GM19372 (cell line): Measurements from ENCODE around the gene CDH13.

ENCODE experiments used
- ATAC-seq: cut with Tn5 transposase; IDR thresholded peaks from one replicate; pipeline ENCODE4 v1.9.1; 2021; ENCODE audit warnings: mild to moderate bottlenecking, low read depth, moderate library complexity; ENCODE audit not compliant: unreplicated experiment

The CDH13 gene

GRCh38 chr16:82979406-82980111 is 352.8 kb downstream of the CDH13 start:
- no peak for ATAC-seq

DNA sequence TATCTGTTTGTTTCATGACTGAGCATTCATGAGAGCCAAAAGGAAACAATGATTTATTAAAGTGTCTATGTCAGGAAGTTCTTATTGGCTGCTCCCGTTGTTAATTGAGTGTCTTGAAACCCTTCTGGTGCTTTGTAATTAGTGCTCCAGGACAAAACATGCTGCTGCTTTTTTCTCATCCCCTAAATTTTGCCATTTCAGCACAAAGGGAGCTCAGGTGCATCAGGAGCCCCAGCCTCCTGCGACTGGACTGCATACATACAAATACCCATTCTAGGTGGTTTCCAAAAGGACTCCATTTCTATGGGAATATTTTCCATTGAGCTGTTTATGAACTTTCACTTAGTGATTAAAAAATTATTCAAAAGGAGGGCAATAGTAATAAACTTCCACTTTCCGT is 354.0 kb downstream of the CDH13 start:
- no peak for ATAC-seq

GRCh38 chr16:82987767-82988166 is 361.0 kb downstream of the CDH13 start:
- no peak for ATAC-seq

DNA sequence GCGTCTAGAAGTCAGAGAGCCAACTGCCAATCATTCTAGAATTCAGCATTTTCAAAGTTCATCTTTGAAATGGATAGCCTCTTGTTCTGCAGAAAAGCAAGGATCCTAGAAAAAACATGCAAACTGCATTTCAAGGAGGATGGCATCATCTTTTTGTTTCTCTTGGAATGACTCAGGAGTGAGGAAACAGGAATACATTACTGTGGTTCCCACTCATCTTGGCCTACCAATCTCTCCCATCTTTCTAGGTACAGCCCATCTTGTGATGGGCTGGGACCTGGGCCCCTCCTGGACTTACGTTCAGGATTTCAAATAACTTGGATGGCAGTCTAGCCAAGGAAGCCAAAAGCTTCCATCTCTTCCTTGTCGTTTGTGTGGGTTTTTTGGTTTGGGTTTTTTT is 363.4 kb downstream of the CDH13 start:
- ATAC-seq: no peak

DNA sequence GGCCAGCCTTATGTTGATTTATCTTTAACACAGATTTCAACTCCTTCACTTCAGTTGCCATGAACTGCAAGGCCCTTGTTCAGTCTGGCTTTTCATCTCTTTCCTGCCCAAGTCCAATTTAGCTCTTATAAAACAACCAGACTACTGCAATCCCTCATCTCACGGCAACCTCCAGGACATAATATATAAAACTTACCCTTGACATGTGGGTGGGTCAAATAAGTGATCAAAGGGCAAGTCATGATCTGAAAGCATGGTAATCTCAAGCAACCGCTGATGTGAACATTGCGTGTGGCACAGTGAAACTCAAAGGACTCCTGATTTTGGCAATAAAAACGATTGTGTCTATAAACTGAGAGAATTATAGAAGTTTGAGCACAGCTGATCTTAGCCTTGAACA is 364.6 kb downstream of the CDH13 start:
- no peak for ATAC-seq

- ATAC-seq: no peak
These were observed 365.4 kb downstream of the CDH13 start for GRCh38 chr16:82991966-82992675.

DNA sequence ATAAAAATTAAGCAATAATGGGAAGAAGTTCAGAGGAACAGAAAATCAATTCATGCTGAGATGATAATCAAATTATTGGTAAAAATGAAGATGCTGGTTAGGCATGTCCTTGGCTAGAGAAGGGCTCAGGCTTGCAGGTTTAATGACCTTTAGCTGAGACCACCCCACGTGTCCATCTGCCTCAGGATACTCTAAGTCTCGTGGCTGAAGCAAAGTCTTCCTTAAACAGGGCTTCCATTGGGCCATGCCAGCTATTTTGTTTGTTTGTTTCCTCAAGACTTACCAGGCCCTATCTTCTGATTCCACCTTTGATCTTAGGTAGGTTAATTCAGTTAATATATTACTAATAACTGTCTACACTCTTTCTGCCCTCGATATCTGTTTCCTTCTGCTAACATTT is 366.0 kb downstream of the CDH13 start:
- no peak for ATAC-seq

GRCh38 chr16:82993415-82993814 is 366.6 kb downstream of the CDH13 start:
- ATAC-seq: no peak

GRCh38 chr16:82993926-82994325 is 367.2 kb downstream of the CDH13 start:
- no peak for ATAC-seq

DNA sequence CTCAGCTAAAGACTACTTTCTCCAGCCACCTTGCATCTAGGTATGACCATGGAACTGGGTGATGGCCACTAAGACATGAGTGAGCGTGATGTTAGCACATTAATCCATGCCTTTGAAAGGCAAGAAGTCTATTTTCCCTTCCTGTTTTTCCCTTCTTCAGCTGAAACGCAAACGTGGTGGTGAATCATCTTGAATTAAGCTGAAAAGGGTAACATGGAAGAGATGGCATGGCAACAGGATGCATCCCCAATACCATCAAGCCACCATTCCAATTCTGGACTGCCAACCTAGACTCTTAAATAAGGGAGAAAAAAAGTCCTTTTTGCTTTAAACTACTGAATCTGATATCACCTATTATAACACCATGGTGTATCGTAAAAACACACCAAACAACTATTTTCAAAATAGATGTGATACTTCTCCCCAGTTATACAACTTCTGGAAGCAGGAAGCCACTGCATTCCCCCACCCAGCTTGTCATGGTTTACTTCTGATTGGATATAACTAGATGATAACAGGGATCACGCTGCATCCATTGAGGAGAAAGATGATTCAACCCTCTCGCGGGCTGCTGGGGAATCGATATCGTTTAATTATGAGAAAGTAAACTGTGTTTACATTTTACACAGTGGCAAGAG is 368.6 kb downstream of the CDH13 start:
- no peak for ATAC-seq

DNA sequence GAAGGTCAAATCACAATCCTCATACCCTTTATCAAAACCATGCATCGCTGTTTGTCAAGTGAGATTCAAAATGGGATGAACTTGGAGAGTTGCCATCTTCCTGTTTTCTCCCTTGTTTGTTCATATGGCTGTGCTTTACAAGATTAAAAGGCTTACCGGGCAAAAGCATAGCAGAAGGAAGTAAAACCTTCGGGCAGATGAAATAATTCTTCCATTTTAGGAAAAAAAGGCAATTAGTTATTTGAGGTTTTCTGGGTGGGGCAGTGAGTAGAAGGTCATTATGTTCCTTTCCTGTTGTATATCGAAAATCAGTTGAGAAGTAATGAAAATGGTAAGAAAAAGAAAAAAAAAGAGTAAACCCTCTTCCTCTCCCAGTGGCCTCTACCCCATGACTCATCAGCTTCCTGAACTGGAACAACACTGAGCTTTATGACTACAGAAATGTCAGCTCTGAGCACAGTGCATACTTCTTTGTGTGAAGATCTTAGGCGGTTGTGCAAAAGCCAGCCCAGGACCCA is 369.2 kb downstream of the CDH13 start:
- no peak for ATAC-seq

- ATAC-seq: no peak
These were observed 370.0 kb downstream of the CDH13 start for GRCh38 chr16:82996814-82997213.

GRCh38 chr16:82999711-83000110 is 372.9 kb downstream of the CDH13 start:
- no peak for ATAC-seq

- ATAC-seq: no peak
These were observed 375.9 kb downstream of the CDH13 start for GRCh38 chr16:83002351-83003334.

- ATAC-seq: no peak
These were observed 378.3 kb downstream of the CDH13 start for GRCh38 chr16:83004868-83005652.

GRCh38 chr16:83005653-83006160 is 378.9 kb downstream of the CDH13 start:
- ATAC-seq: no peak

DNA sequence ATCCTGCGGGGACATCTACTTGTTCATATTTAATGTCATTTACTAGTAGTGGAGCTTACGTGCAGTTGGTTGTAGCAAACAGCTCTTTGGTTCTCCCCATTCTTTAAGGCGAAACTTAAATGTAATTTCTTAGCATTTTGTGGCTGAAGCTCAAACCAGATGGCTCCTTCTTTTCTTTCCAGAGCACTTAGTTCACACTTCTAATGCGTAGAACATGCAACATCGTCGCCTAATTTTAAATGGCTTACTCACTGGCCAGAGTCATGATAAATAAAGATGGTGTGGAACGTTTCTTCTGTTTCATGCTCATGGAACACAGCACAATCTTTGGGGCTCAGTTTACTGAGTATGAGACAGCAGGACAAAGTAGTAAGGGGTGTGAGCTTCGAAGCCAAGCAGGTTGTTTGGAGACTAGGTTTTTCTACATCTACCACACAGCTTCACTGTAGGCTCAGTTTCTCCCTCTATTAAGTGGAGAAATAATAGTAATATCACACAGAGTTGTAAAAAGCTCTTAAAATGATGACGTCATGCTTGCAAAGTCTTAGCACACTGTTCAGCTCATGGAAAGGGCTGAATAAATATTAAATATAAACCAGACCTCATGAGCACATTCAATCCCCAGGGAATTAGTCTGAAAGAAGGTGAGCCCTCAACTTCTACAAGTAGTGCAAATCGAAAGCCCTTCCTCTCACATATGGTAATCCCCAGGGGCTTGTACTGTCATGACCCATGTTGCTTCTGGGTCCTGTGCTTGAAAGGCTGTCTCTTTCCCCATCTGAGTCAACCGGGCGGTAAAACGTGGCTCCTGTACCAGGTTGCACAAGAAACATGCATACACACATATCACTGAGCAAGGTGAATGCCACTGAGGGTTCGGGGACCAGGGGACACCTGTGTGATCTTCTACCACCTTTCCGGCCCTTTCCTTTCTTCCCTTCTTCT is 384.3 kb downstream of the CDH13 start:
- no peak for ATAC-seq

GRCh38 chr16:83011939-83012338 is 385.2 kb downstream of the CDH13 start:
- no peak for ATAC-seq
